GM12892 (cell line): Measurements from ENCODE around the gene CDK13.

Source experiments
- POLR2AphosphoS5 ChIP-seq: IDR thresholded peaks from 2 replicates; pipeline ENCODE4 v1.6.1; 2011; ENCODE audit warnings: low read depth, low read length, control low read depth
- TAF1 ChIP-seq: IDR thresholded peaks from 2 replicates; pipeline ENCODE4 v1.6.1; 2011; ENCODE audit warnings: low read depth, mild to moderate bottlenecking, control low read depth, low read length, borderline replicate concordance

DNA sequence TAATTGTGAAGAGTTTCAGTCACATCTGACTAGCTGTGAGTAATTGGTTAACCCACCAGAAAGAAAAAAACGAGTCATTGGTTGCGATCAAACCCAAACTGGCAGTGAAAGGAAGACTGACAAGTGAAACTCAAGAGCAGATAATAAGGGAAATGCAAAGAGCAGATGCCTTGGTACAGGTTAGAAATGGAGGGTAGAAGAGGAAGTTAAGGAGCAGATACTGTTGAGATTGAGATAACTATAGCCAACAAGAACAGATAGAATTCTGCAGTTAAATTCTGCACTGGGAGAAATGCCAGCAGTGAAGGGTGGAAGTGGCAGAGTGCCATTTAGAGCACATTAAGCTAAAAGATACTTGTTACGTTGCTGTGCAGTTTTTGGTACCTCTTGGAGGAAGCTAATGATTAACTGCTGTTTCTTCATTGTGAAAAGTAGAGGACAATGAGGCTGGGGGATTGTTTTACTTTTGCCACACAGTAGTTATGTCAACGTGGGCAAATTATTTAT, 65.8 kb downstream of the CDK13 start:
- TF ChIP-seq TAF1 (no peak), POLR2AphosphoS5 (no peak)
